Neuronal stem cell (in vitro differentiated cells): ENCODE measurements around the gene CTNNA3.

Experiments used
- DNase-seq: peaks from one replicate; pipeline ENCODE4 v3.0.0-alpha.2; 2013; ENCODE audit warnings: low spot score
- H2AFZ ChIP-seq: one replicate; pipeline ENCODE4 v1.6.1; 2013; ENCODE audit warnings: mild to moderate bottlenecking, low read length, inconsistent platforms
- H2AK5ac ChIP-seq: 2 replicates; pipeline ENCODE4 v1.6.1; 2013; ENCODE audit warnings: low read depth, mild to moderate bottlenecking, inconsistent platforms, low read length, moderate library complexity, mixed read lengths
- H2BK120ac ChIP-seq: 2 replicates; pipeline ENCODE4 v1.6.1; 2013; ENCODE audit warnings: low read depth, mild to moderate bottlenecking, inconsistent platforms, low read length, moderate library complexity, mixed read lengths
- H2BK12ac ChIP-seq: one replicate; pipeline ENCODE4 v1.6.1; 2013; ENCODE audit warnings: low read length, inconsistent platforms
- H2BK15ac ChIP-seq: 2 replicates; pipeline ENCODE4 v1.6.1; 2013; ENCODE audit warnings: mild to moderate bottlenecking, low read length, inconsistent platforms, mixed read lengths
- H2BK5ac ChIP-seq: one replicate; pipeline ENCODE4 v1.6.1; 2013; ENCODE audit warnings: inconsistent platforms, mild to moderate bottlenecking, low read length, moderate library complexity
- H3K14ac ChIP-seq: one replicate; pipeline ENCODE4 v1.6.1; 2013; ENCODE audit warnings: low read length, inconsistent platforms
- H3K18ac ChIP-seq: 2 replicates; pipeline ENCODE4 v1.6.1; 2013; ENCODE audit warnings: low read length, inconsistent platforms
- H3K23ac ChIP-seq: 2 replicates; pipeline ENCODE4 v1.6.1; 2013; ENCODE audit warnings: low read depth, mild to moderate bottlenecking, mixed read lengths, low read length, inconsistent platforms; ENCODE audit not compliant: poor library complexity
- H3K27ac ChIP-seq: replicated peaks from 3 replicates; pipeline ENCODE4 v1.5.1; 2013; ENCODE audit warnings: low read length, inconsistent platforms
- H3K27me3 ChIP-seq, 3 experiments: 2 replicates each; pipeline ENCODE4 v1.6.1; 2013; ENCODE audit warnings: low read length in 3 of 3, mild to moderate bottlenecking in 2 of 3, inconsistent platforms in 1 of 3, low read depth in 1 of 3, mixed read lengths in 1 of 3, moderate library complexity in 1 of 3; ENCODE audit not compliant: control insufficient read depth in 3 of 3, insufficient read depth in 3 of 3
- H3K36me3 ChIP-seq, 2 donors: replicated peaks in 1 of 2; 2 replicates each; pipeline ENCODE4 v1.6.1; 2013; ENCODE audit warnings: low read length in 2 of 2; ENCODE audit not compliant: control insufficient read depth in 2 of 2, insufficient read depth in 2 of 2
- H3K4ac ChIP-seq: 2 replicates; pipeline ENCODE4 v1.6.1; 2013; ENCODE audit warnings: inconsistent platforms, mild to moderate bottlenecking, low read length, moderate library complexity
- H3K4me1 ChIP-seq, 2 donors: 1 replicate in 1 of 2; 2 replicates in 1 of 2; pipeline ENCODE4 v1.6.1; 2013; ENCODE audit warnings: low read length in 2 of 2, low read depth in 1 of 2; ENCODE audit not compliant: control insufficient read depth in 2 of 2, insufficient read depth in 1 of 2
- H3K4me2 ChIP-seq: one replicate; pipeline ENCODE4 v1.6.1; 2013; ENCODE audit warnings: mild to moderate bottlenecking, low read length, inconsistent platforms; ENCODE audit not compliant: insufficient read depth, poor library complexity, severe bottlenecking
- H3K4me3 ChIP-seq, 2 donors: 2 replicates each; pipeline ENCODE4 v1.5.1; 2013; ENCODE audit warnings: low read length in 2 of 2, mild to moderate bottlenecking in 2 of 2, inconsistent platforms in 1 of 2, moderate library complexity in 1 of 2
- H3K79me1 ChIP-seq: one replicate; pipeline ENCODE4 v1.6.1; 2013; ENCODE audit warnings: low read depth, mild to moderate bottlenecking, inconsistent platforms, low read length, moderate library complexity
- H3K9ac ChIP-seq: one replicate; pipeline ENCODE4 v1.6.1; 2013; ENCODE audit warnings: mild to moderate bottlenecking, low read depth, low read length, inconsistent platforms; ENCODE audit not compliant: poor library complexity
- H3K9me3 ChIP-seq, 2 donors: replicated peaks in 1 of 2; 2 replicates each; pipeline versions ENCODE3 to v1.6.1; 2013; ENCODE audit warnings: low read length in 2 of 2, mild to moderate bottlenecking in 2 of 2, inconsistent platforms in 1 of 2, low read depth in 1 of 2, mixed read lengths in 1 of 2, moderate library complexity in 1 of 2; ENCODE audit not compliant: control insufficient read depth in 2 of 2, insufficient read depth in 1 of 2
- H4K8ac ChIP-seq: one replicate; pipeline ENCODE4 v1.6.1; 2013; ENCODE audit warnings: low read depth, mild to moderate bottlenecking, inconsistent platforms, low read length, moderate library complexity
- H4K91ac ChIP-seq: one replicate; pipeline ENCODE4 v1.6.1; 2013; ENCODE audit warnings: low read length, low read depth, mild to moderate bottlenecking, inconsistent platforms; ENCODE audit not compliant: poor library complexity
- WGBS, 2 donors: extraction: QIAGEN DNeasy Blood & Tissue Kit; methylation state at CpG; one replicate each; pipeline ENCODE4 v1.1.7; 2013; ENCODE audit warnings: missing lambda C conversion rate in 2 of 2, mixed read lengths in 1 of 2; ENCODE audit not compliant: insufficient read length in 2 of 2, insufficient replicate concordance in 1 of 2; ENCODE audit errors: extremely low coverage in 2 of 2; 5-methylcytosine and 5-hydroxymethylcytosine counted together

Gene CTNNA3

GRCh38 chr10:66483966-66484365, 1212.0 kb downstream of the CTNNA3 start:
- Histone ChIP-seq H3K23ac (no peak overlapping the region), H3K4me3 (no peak overlapping the region), H2AFZ (no peak overlapping the region), H3K4ac (no peak overlapping the region), H4K8ac (no peak overlapping the region), H3K27ac (no peak overlapping the region), H2BK5ac (no peak overlapping the region), H3K14ac (no peak overlapping the region), H3K9ac (no peak overlapping the region), H2AK5ac (no peak overlapping the region), H3K4me2 (no peak overlapping the region), H2BK120ac (no peak overlapping the region), H2BK15ac (no peak overlapping the region), H4K91ac (no peak overlapping the region), H3K4me1 (no peaks in the 10 kb centered on the region), H2BK12ac (no peak overlapping the region), H3K18ac (no peak overlapping the region), H3K36me3 (no peaks in the 10 kb centered on the region), H3K79me1 (no peaks in the 10 kb centered on the region), H3K27me3 (no peaks in the 10 kb centered on the region), H3K9me3 (no peaks in the 10 kb centered on the region)
- DNase-seq = no peak

- no peak overlapping the region for H2AFZ ChIP-seq
- no peak overlapping the region for H2BK120ac ChIP-seq
- H2AK5ac ChIP-seq = no peak overlapping the region
- H3K79me1 ChIP-seq = no peaks in the 10 kb centered on the region
- no peaks in the 10 kb centered on the region for H3K9me3 ChIP-seq
- DNase-seq = no peak
- no peak overlapping the region for H2BK15ac ChIP-seq
- no peaks in the 10 kb centered on the region for H3K27me3 ChIP-seq
- no peak overlapping the region for H3K4me2 ChIP-seq
- H3K23ac ChIP-seq = no peak overlapping the region
- no peak overlapping the region for H3K18ac ChIP-seq
- WGBS, 2 donors = no CpG with 5 or more reads among the region's 1 CpG
- no peak overlapping the region for H4K8ac ChIP-seq
- H3K4me3 ChIP-seq = no peak overlapping the region
- H4K91ac ChIP-seq = no peak overlapping the region
- no peak overlapping the region for H3K27ac ChIP-seq
- H3K4ac ChIP-seq = no peak overlapping the region
- H2BK5ac ChIP-seq = no peak overlapping the region
- no peak overlapping the region for H2BK12ac ChIP-seq
- H3K4me1 ChIP-seq = no peaks in the 10 kb centered on the region
- H3K14ac ChIP-seq = no peak overlapping the region
- H3K36me3 ChIP-seq = no peaks in the 10 kb centered on the region
- no peak overlapping the region for H3K9ac ChIP-seq
Observed at GRCh38 chr10:66472156-66472555, 1223.8 kb downstream of the CTNNA3 start.

GRCh38 chr10:66467042-66467441, 1229.0 kb downstream of the CTNNA3 start:
- Histone ChIP-seq H3K23ac (no peak overlapping the region), H2BK120ac (no peak overlapping the region), H2BK12ac (no peak overlapping the region), H2AK5ac (no peak overlapping the region), H3K4ac (no peak overlapping the region), H2BK15ac (no peak overlapping the region), H3K4me1 (no peaks in the 10 kb centered on the region), H3K9ac (no peak overlapping the region), H2BK5ac (no peak overlapping the region), H3K18ac (no peak overlapping the region), H3K27me3 (no peaks in the 10 kb centered on the region), H3K36me3 (no peaks in the 10 kb centered on the region), H3K9me3 (no peaks in the 10 kb centered on the region), H3K14ac (no peak overlapping the region), H3K4me3 (no peak overlapping the region), H3K27ac (no peak overlapping the region), H2AFZ (no peak overlapping the region), H4K91ac (no peak overlapping the region), H3K4me2 (no peak overlapping the region), H3K79me1 (no peaks in the 10 kb centered on the region), H4K8ac (no peak overlapping the region)
- WGBS, 2 donors = no CpG with 5 or more reads among the region's 1 CpG
- DNase-seq = no peak

- Histone ChIP-seq H3K36me3 (no peaks in the 10 kb centered on the region), H2BK5ac (no peak overlapping the region), H3K14ac (no peak overlapping the region), H3K4me2 (no peak overlapping the region), H2BK12ac (no peak overlapping the region), H3K23ac (no peak overlapping the region), H2BK15ac (no peak overlapping the region), H2BK120ac (no peak overlapping the region), H3K79me1 (no peaks in the 10 kb centered on the region), H4K91ac (no peak overlapping the region), H3K9ac (no peak overlapping the region), H3K27me3 (no peaks in the 10 kb centered on the region), H3K4me1 (no peaks in the 10 kb centered on the region), H2AK5ac (no peak overlapping the region), H3K4ac (no peak overlapping the region), H3K27ac (no peak overlapping the region), H4K8ac (no peak overlapping the region), H3K9me3 (no peaks in the 10 kb centered on the region), H3K4me3 (no peak overlapping the region), H3K18ac (no peak overlapping the region), H2AFZ (no peak overlapping the region)
- DNase-seq = no peak
Observed at GRCh38 chr10:66466622-66467021, 1229.4 kb downstream of the CTNNA3 start.
